ENCODE measurements around the gene MRPL14.

Gene MRPL14

DNA sequence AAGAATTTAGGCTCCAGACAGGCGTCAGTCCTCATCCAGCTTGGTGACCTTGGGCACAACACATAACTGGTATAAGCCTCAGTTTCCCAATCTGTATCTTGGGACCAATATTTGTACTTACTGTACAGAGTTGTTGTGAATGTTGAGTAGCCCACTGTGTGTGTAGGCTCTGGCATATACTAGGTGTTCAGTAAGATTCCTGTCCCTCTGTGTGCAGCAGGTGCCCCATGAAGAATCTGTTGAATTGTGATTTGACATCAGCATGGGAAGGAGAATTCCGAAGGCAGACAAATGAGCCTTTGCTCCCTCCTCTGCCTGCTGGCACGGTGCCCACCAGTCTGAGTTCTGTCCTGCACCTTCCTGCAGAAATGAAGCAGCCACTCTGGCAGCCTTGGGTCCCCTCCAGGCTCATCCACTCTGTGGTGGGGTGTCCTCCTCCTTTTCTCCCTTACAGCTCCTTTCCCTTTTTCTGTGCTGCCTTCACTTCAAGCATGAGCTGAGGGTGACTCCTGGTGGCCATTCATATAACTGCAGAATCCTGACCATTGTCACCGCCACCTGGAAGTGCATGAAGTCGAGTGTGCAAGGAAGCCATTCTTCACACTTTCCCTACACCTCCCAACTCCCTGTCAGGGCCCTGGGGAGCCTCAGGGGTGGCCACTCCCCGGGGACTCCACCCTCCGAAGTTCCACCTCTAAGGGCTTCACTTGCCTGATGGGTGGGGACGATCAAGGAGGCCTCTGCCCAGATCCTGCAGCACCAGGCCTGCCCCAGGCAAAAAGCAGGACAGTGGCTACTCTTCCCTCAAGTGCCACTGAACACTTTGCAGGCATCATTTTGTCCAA, 48.2 kb downstream of the MRPL14 start:
- peak; percentile 49 for DNase-seq (ENCODE audit: low read depth)

DNA sequence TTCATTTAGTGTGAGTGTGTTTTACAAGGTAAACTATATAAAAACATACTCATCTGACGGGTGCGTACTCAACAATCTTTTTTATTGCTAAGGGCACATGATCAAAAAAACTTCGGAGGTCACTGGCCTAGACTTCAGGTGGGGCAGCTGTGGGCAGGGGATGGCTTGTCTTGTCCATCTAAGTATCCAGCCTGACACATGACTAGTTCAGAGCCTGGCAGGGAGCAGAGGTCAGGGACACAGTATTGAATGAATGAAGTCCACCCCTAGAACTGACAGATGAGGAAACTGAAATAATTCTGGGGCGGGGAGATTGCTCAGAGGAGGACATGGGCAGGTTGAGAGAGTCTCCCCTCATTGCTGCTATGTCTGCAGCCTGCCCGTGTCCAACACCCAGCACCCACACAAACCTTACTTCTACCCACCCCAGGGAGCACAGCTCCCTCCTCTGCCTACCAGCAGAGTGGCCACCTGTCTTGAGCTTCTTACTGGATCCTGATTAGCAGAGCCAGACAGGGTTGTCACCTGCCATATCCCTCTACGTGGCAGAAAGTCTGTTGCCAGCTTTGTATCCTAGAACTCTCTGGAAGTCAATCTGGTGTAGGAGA, 48.9 kb downstream of the MRPL14 start:
- no peak for DNase-seq (ENCODE audit: low read depth)

DNA sequence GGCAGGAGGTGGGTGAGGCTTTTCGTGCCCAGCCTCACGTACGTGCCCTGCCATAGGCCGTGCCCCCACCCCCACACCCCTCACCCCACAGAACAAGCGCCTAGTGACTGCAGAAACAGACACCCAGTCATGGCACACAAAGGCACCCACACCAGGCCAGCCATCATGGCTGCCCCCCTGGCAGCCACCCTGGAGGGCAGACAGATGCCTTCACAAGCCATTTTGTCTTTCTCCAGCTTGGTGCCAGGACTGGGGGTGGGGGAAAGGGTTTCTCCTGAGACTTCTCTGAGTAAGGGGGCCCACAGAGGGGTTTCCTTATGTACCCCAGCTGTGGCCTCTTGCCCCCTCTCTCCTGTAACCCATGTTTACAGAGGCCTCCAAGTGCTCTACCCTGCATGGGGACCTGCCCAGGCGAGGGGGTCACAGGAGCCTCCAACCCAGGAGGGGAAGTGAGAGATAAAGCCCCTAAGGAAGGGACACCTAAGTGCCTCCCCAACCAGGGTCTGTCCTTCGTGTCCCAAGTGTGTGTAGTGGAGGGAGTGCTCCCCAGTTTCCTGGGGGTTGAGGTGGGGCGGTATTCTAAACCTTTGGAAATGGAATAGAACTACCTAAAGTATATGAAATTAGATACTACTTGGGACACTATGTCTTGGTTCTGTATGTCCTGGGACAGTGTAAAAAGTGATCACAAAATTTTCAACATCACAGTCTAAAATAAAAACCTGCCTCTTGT, 49.9 kb downstream of the MRPL14 start:
- no peak for DNase-seq (ENCODE audit: low read depth)

DNA sequence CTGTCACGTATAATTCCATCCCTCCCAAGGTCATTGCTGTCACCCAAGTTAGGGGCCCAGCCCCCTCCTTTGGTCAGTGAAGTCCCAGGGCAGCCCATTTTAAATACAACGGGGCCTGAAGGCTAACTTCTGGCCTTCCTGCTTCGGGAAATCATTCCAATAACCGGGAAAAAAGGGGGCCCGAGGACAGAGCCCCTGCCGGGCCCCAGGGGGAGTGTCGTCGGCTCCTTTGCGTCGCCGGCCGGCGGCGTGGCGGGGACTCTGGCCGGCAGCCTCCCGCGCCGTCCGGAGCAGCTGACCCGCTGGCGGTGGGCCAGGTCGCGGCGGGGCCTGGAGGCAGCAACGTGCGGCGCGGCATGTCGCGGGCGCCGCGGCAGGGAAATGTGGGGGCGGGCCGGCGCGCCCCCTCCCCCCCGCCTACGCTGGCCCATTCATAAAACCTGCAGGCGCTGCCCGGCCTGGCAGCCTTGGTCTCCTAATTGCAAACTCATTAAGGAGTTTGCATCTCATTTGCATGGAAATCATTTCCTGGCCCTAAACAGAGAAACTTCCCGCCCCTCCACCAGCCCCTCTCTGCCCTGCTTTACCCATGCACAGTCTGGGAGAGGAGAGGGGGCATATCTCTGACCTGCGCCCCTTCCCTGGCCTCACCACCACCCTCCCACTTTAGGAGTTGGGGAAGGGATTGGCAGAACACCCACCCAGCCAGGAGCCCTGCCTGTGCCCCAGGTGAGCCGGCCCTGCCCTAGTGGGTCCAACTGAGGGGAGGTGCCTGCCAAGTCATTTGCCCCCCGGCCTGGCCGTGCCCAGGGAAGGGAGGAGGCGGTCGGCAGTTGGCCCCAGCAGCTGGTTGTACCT, 50.7 kb downstream of the MRPL14 start:
- DNase-seq (ENCODE audit: low read depth) = no peak

DNA sequence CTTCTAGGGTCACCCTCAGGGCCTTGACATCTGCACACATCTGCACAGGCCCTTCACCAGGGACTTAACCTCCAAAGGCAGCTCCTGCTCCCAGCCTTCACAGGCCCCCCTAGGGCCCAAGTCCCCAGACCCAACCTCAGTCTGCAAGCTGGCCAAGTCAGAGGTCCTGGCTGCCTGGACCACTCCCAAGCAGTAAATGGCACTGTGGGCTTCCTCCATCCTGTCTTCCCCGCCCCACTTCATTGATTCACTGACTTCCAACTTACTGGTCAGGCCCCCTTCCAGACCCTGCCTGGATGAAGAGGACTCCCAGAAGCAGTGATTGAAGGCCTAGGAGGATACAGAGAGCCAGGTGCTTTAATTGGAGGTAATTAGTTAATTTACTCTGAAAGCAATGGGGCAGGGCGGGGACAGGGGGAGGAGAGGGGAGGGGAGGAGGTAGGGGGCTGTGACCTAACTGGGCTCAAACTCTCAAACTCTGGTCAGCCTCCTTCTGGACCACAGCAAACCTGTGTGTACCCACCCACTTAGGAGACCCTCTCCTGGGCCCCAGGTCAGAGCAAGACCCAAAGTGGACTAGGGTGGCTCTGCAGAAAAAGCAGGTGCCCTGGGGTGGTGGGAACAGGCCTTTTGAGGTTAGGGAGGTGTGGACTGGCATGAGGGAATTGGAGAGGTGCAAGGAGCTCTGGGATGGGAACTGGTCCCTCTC, 51.5 kb downstream of the MRPL14 start:
- DNase-seq (ENCODE audit: low read depth) = no peak

DNA sequence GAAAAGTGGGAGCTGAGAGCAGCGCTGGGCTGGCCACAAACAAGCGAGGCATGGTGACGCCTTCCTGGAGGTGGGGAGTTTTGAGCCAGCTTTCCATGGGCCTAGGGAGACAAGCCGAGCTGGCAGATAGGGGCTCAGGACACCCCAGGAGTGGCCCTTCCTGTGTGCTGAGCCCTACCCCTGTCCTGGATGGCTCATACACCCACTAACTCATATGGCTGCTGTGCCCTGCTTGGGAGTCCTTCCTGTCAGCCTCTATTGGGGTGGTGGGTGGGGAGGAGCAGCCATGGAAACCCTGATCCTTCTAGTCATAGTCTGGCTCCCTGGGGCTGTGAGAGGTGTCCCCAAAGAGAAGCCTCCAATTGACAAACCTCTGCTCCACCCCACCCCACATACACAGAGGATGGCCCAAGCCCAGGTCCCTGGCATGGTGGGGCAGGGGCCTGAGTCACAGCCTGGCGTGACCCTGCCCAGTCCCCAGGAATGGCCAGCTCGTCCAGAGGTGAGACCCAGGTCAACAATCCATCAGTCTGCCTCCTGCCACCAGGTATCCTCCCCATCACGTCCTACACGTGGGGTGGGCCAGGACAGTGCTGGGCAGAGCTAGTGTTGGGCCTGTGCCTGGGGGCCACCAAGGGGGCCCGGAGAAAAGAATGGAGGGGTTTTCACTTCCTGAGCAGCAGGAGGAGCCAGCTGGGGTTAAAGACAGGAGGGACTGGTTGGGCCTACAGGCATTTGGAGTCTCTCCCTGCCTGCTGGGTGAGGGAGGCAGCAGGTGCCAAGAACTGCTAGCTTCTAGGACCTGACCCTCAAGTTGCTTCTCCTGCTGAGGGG, 52.2 kb downstream of the MRPL14 start:
- no peak for DNase-seq (ENCODE audit: low read depth)

DNA sequence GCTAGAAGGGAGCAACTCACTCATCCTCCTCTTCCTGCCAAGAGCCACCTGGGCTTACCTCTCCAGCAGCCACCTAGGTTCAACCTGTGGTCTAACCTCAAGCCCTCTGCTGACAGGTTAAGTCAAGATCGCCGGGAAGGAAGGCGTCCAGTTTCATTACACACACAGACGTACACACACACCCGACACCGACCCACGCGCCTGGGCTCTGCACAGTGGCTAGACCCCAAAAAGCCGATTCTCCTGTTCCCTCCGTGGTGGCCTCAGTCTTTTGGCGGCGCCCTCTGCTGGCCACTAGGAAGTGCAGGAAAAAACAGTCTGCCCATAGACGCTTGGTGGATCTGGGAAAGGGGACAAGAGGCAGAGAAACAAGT, 52.8 kb downstream of the MRPL14 start:
- peak; percentile 35 for DNase-seq (ENCODE audit: low read depth)

DNA sequence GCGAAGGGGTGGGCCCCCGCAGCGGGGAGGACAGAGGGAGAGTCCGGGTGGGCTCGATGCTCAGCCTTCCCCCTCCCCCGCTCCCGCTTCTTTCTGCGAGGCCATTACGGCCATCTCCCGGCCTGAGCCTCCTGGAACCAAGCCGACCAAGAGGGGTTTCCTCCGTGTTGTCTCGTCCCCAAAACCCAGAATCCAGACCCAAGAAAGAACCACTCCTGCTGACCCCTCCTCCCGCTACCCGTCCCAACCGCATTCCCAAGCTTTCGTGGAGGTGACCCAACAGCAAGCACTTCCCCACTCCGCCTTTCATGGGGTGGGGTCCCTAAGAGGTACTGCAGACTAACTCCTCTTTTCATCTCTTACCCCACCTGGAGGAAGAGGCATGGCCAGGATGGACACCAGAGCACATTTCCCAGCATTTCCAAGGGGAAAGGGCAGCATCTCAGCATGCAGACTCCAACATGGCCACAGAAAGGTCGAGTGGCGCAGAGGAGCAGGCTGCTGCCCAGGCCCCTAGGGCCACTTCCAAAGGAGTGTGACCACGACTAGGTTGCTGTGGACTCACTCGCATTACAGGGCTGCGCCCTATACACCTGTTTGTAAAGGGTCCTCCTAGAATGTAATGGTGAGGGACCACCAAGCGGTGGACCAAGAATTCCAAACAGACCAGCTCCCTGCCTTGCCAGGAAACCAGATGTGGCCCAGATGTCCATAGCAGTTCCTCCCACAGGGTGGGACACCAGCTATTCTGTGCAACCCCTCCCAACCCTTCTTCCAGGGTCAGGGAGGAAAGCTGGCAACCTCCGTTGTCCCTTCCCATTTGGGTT, 53.4 kb downstream of the MRPL14 start:
- DNase-seq (ENCODE audit: low read depth) = no peak

DNA sequence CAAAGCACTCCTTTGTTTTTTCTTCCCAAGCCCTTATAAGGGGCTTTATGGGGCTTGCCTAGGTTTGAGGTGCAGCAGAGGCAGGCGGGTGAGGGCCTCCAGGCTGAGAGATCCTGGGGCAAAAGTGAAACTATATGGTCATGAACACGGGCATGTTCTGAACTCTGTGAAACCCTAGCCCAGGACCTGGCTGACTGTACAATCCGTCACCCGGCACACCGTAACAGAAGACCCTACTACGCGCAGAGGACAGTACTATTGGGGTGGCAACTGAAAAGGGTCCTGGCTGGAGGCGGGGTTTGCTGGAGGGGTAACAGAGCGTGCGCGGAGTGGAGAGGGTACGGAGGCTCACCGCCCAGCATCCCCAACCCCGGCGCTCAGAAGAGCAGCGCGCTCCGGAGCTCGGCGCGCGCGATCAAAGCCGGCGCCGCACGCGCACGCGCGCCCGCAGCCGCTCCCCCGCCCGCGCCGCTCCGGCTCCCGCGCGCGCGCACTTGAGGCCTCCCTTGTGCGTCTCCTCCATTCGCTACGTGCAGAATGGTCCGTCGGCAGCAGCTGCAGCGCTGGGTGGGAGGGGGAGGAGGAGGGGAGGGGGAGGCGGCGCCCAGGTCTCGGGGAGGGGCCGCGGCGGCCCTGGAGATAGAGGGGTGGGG, 54.2 kb downstream of the MRPL14 start:
- peak; percentile 64 for DNase-seq (ENCODE audit: low read depth)

DNA sequence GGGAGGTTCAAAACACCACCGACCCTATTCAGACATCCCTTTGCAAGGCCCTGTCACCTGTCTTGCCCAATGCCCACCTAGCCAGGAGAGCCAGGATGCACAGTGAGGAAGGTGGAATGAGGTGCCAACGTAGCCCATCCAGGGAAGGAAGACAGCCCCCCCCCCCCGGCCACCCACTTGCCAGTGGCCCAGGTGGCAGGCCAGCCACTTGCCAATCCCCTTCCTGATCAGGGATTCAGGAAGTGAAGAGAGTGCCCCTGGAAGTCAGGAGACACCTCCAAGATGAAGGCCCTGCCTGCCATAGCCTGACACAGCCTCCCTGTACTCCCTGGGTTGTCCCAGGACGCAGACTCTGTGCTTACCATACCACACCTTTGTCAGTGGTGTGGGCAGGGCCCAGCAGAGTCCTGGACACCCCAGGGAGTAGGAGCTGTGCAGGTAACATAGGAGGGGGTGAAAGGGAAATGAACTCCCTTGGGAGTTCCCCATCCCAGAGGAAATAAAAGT, 54.7 kb downstream of the MRPL14 start:
- DNase-seq (ENCODE audit: low read depth) = no peak

DNA sequence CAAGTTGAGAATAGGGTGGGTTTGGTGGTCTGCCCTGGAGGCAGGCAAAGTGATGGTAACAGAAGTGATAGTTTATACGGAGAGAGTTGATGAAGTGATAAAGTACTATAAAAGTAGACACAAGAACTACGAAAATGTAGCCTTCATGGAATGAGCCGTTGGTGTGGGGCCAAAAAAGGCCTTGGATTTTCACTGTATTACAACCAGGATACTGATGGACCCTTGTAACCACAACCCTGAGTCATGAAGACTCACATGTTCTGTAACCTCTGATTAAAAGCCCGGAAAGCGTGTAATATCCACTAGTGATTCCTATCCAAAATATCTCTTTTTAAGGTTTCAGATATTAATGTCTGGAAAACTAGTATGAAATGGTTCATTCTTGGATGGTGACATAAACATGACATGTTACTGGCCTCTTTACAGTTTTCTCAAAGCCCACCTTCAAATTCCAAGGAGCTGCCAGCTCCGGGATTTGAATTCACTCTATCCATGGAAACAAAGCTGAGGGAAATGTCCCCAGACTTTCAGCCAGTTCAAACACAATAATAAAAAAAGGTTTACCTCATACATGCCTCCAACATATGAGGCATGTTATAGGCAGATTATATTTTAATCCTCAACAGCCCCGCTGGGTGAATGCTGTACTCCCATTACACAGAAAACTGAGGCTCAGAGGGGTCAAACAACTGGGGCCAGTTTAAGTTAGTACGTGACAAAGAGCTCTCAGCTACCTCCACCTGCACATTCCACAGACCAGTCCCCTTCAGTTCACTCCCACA, 55.4 kb downstream of the MRPL14 start:
- DNase-seq (ENCODE audit: low read depth) = no peak

DNA sequence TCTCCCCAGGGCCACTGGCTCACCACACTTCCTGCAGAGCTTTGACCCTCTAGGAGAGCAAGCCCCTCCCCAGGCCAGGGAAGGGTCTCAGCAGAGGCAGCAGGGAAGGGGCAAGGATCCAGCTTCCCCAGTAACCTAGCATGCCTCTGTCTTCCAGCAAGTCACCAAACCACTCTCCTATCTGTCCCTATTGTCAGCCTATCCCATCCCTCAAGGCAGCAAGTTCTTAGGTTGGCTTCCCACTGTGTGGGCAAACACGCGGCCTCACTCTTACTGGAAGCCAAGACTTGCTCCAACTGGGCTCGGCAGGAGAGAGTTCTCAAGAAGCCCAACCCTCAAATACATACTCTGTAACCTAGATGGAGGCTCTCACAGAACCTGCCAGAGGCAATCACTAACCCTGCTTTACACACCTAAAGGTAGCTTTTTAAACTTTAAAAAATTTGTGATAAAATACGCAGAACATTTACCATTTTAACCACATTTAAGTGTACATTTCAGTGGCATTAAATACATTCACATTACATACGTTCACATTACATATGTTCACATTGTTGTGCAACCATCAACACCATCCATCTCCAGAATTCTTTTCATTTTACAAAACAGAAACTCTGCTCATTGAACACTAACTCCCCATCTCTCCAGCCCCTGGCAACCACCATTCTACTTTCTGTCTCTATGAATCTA, 58.5 kb downstream of the MRPL14 start:
- no peak for DNase-seq (ENCODE audit: low read depth)

DNA sequence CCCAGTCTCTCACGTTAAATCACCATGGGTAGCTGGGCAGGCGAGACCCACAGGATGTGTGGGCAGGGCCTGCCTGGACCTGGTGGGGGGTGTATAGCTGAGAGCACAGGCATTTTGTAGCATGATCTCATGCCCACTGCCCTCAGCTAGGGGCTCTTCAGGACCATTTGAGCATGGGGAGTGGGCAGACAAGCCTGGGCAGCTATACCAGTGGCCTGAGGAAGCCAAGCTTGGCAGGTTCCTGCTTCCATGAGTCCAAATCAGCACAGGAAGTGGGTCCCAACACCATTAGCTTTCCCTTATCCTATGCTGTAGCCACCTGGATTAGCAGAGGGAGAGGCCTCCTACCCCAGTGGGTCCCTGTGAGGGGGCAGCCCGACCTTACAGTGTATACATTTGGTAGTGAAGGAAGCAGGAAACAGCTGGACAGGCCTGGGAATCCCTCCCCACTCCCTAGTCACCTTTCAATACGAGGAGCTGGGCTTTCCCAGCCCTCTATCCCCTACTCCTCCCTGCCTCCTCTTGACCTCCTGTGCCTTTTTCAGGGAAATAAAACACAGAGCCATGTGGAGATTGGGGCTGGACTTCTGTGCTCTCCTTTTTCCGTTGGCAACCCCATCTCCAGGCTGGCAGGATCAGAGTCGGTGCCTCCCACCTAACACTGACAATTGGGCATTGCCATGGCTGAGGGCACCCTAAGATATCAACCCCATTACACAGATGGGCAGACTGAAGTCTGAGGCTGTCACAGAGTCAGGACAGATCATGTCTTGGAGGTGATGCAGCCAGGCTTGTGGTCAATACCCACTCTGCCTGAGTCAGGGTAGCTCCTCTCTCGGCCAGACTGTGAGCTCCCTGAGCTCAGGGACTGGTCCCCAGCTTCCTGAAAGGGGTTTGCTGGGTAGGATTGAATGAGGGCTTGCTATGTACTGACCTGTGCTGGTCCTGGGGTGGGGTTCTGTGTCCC, 59.8 kb downstream of the MRPL14 start:
- no peak for DNase-seq (ENCODE audit: low read depth)

DNA sequence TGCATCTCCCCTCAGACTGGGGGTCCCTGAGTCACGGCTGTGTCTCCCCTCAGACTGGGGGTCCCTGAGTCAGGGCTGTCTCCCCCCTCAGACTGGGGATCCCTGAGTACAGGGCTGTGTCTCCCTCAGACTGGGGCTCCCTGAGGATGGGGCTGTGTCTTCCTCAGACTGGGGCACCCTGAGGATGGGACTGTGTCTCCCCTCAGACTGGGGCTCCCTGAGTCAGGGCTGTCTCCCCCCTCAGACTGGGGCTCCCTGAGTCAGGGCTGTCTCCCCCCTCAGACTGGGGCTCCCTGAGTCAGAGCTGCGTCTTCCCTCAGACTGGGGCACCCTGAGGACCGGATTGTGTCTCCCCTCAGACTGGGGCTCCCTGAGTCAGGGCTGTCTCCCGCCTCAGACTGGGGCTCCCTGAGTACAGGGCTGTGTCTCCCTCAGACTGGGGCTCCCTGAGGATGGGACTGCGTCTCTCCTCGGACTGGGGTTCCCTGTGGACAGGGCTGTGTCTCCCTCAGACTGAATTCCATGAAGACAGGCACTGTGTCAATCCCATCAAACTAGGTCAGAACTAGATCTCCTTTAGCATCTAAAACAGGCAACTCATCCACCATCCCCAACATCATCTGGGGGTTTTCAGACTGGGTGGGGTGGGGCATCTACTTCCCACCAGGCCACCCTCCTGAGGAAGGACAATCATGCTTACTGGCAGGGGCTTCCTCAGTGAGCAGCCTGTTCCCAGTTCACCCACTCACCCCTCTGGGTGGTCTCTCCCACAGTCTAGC, 60.7 kb downstream of the MRPL14 start:
- DNase-seq (ENCODE audit: low read depth) = no peak

DNA sequence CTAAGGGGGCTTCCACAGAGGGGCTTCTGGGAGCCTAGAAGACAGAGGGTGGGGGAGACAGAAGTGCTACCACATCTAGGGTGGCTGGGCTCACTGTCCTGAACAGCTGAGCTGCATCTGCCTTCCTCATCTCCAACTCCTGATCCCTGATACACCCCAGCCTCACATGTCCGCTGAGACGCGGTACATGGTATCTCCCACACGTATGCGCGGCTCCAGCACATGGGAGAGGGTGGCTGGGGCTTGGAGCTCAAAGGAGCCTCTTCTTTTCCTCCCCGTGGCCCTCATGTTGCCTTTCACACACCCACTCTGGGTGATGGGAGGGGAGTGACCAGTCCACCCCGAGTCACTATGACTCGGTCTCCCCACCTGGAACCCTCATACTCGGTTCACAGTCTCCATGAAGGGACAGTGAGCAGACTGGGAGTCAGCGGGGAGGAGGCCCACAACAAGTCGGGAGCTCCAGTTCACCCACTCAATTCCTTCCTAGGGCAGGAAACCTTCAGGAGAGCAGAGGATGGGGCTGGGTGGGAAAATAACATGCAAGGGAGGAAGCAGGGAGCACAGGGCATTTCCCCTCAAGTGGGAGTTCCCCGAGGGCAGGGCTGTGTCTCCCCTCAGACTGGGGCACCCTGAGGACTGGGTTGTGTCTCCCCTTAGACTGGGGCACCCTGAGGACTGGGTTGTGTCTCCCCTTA, 61.7 kb downstream of the MRPL14 start:
- DNase-seq (ENCODE audit: low read depth) = no peak

All from stimulated activated CD4-positive, alpha-beta T cell treated with anti-CD3 and anti-CD28 coated beads, Interleukin-2, amount 100 ng/mL, for 4 hours (primary cell).